HepG2 (cell line): Measurements from ENCODE around the gene NEDD4L.

Experiments used
- NFE2L1 ChIP-seq: sonication (generic); formaldehyde crosslinking; IDR thresholded peaks from 2 replicates; pipeline ENCODE4 v1.4.0; 2020; ENCODE audit warnings: missing genetic modification reagents, mild to moderate bottlenecking, borderline replicate concordance
- TEAD2 ChIP-seq: sonication (generic); formaldehyde crosslinking; IDR thresholded peaks from 2 replicates; pipeline ENCODE4 v1.9.0; 2021; ENCODE audit warnings: missing genetic modification reagents
- ZSCAN22 ChIP-seq: sonication (generic); formaldehyde crosslinking; IDR thresholded peaks from 2 replicates; pipeline ENCODE4 v1.4.0; 2020; ENCODE audit warnings: mild to moderate bottlenecking, missing genetic modification reagents
- TF ChIP-seq, protein P1 (sequence below): fragments of 450-650 bp; IDR thresholded peaks from 2 replicates; pipeline ENCODE4 v1.6.1; 2016
- TF ChIP-seq, protein P2 (sequence below): sonication (generic); formaldehyde crosslinking; IDR thresholded peaks from 2 replicates; pipeline ENCODE4 v1.4.0; 2020; ENCODE audit warnings: mild to moderate bottlenecking, missing genetic modification reagents

DNA sequence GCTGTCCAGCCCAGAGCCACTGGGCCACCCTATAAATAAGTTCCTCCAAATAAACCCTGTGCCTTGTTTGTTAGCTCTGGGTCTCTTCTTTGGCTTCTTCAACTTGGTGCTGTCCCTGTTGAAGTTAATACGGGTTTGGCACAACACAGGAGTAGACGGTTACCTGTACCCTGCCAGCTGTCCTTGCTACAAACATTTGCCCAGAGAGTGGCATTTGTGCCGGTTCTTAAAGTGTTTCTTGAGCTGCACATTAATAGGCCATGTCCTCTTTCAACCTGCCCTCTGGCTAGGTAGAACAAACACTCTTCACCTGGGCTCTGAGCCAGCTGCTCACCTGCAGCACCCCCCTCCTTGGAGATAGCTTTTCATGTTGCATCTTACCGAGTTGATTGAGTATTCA lies 139.2 kb downstream of the NEDD4L start:
- TF ChIP-seq ZSCAN22 (CRISPR knock-in tag) (no peak), TEAD2 (CRISPR knock-in tag) (no peak), NFE2L1 (CRISPR knock-in tag) (no peak)
- TF ChIP-seq, protein P1, sequence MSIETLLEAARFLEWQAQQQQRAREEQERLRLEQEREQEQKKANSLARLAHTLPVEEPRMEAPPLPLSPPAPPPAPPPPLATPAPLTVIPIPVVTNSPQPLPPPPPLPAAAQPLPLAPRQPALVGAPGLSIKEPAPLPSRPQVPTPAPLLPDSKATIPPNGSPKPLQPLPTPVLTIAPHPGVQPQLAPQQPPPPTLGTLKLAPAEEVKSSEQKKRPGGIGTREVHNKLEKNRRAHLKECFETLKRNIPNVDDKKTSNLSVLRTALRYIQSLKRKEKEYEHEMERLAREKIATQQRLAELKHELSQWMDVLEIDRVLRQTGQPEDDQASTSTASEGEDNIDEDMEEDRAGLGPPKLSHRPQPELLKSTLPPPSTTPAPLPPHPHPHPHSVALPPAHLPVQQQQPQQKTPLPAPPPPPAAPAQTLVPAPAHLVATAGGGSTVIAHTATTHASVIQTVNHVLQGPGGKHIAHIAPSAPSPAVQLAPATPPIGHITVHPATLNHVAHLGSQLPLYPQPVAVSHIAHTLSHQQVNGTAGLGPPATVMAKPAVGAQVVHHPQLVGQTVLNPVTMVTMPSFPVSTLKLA = no peak
- TF ChIP-seq, protein P2, sequence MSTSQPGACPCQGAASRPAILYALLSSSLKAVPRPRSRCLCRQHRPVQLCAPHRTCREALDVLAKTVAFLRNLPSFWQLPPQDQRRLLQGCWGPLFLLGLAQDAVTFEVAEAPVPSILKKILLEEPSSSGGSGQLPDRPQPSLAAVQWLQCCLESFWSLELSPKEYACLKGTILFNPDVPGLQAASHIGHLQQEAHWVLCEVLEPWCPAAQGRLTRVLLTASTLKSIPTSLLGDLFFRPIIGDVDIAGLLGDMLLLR (CRISPR knock-in tag) = no peak
